ENCODE measurements around the gene ATXN7L1. TPM values are rescaled to one million over a fixed set of nuclear protein-coding genes. Genes with fewer than 3 reads are reported as not detected.
A peak's percentile ranks its signal among the peaks of the same experiment; 100 is the strongest.

ATXN7L1 gene
- total RNA-seq, 1 experiment from 2014 or later = 38.5 TPM

- ChIA-PET POLR2A (interaction anchor here (0.5 kb wide), 1 partner anchor 519 kb away, joined by 4 read pairs; no protein-coding TSS in a partner anchor), CTCF (interaction anchor here (0.6 to 1.9 kb wide), 15 partner anchors 9 to 710 kb away, joined by 3 to 9 read pairs (median 4); partner anchors contain the start of genes EFCAB10 and RINT1)
- H3K36me3 Mint-ChIP-seq = 0 out of 2 replicates have a peak, but pooled peaks cover 3% of the 10 kb centered on the region
- H3K27ac Mint-ChIP-seq = no peak overlapping the region
- no peaks in the 10 kb centered on the region for H3K9me3 Mint-ChIP-seq
- no peak for DNase-seq (ENCODE audit: low spot score)
- peak; percentile 43 for ATAC-seq
- H3K27me3 Mint-ChIP-seq (ENCODE audit: low read depth) = no peaks in the 10 kb centered on the region
- no peak overlapping the region for H3K4me3 Mint-ChIP-seq
- H3K4me1 Mint-ChIP-seq = peaks cover 24% of the 10 kb centered on the region
- TF ChIP-seq CREM (CRISPR knock-in tag; IDR thresholded peaks at IDR 0.05) (no peak), ATF2 (CRISPR knock-in tag; IDR thresholded peaks at IDR 0.05; ENCODE audit: borderline replicate concordance, low read depth) (no peak), USF2 (CRISPR knock-in tag; IDR thresholded peaks at IDR 0.05) (no peak), ELF4 (CRISPR knock-in tag; IDR thresholded peaks at IDR 0.05; ENCODE audit: low read depth) (no peak), ATF1 (CRISPR knock-in tag; IDR thresholded peaks at IDR 0.05) (no peak), RORB (CRISPR knock-in tag; IDR thresholded peaks at IDR 0.05) (no peak), CDX4 (CRISPR knock-in tag; IDR thresholded peaks at IDR 0.05; ENCODE audit: borderline replicate concordance) (no peak), ZNF121 (CRISPR knock-in tag; IDR thresholded peaks at IDR 0.05) (no peak), HMGA2 (CRISPR knock-in tag; IDR thresholded peaks at IDR 0.05) (no peak), MAX (CRISPR knock-in tag; IDR thresholded peaks at IDR 0.05) (no peak), ARID4B (CRISPR knock-in tag; IDR thresholded peaks at IDR 0.05; ENCODE audit: borderline replicate concordance) (no peak), ZNF671 (CRISPR knock-in tag; IDR thresholded peaks at IDR 0.05) (no peak), IRF1 (CRISPR knock-in tag; IDR thresholded peaks at IDR 0.05) (no peak), ZNF512 (CRISPR knock-in tag; IDR thresholded peaks at IDR 0.05; ENCODE audit: borderline replicate concordance) (no peak), NR2C2 (CRISPR knock-in tag; IDR thresholded peaks at IDR 0.05) (no peak), FOXP1 (CRISPR knock-in tag; IDR thresholded peaks at IDR 0.05; ENCODE audit: borderline replicate concordance) (no peak), ZNF281 (CRISPR knock-in tag; IDR thresholded peaks at IDR 0.05) (no peak), IRF2 (CRISPR knock-in tag; IDR thresholded peaks at IDR 0.05; ENCODE audit: borderline replicate concordance, low read depth) (no peak)
These were observed 282.4 kb downstream of the ATXN7L1 start for GRCh38 chr7:105594034-105594433.
